HG03097 (cell line): ENCODE measurements around the gene YPEL1.
"Not testable (repeated sequence)": the region's sequence is repeated elsewhere in the genome, so short reads cannot be mapped to it uniquely, and the experiment has no call there.

Source experiments
- ATAC-seq: cut with Tn5 transposase; IDR thresholded peaks from one replicate; pipeline ENCODE4 v1.9.1; 2021; ENCODE audit not compliant: unreplicated experiment, low FRiP score

YPEL1 gene

DNA sequence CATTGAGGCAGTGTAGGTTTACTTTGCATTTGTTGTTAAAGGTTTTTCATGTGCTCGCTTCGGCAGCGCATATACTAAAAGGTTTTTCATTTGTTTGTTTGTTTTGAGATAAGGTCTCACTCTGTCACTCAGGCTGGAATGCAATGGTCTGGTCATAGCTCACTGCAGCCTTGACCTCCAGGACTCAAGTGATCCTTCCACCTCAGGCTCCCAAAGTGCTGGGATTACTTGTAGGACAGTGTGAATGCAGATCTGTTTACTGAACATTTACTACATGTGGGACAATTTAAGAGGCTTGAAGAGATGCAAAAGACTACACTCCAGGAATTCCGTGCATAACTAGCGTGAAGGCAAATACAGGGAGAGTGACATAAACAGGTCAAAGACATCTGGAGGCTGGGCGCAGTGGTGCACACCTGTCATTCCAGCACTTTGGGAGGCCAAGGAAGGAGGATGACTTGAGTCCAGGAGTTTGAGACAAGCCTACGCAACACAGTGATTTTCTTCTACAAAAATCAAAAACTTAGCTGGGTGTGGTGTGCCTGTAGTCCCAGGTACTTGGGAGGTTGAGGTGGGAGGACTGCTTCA, 34.1 kb downstream of the YPEL1 start:
- no peak for ATAC-seq

DNA sequence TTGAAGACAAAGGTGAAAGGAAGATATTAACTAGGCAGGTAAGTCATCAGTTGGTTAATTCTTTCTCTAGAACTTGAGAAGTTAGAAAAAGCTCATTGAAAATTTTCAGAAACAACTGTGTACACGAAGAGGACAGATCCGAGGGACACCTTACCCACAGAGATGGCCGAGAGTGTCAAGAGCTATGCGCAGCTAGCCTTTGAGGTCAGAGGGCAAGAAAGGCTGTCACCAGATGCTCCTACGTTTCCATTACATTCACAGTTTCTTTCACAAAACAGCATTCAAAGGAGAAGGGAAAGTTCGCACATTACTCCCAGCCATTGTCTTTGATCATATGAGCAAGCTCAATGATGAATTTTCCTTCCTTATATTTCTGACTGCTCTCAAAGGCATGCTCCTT, 34.8 kb downstream of the YPEL1 start:
- ATAC-seq: no peak

DNA sequence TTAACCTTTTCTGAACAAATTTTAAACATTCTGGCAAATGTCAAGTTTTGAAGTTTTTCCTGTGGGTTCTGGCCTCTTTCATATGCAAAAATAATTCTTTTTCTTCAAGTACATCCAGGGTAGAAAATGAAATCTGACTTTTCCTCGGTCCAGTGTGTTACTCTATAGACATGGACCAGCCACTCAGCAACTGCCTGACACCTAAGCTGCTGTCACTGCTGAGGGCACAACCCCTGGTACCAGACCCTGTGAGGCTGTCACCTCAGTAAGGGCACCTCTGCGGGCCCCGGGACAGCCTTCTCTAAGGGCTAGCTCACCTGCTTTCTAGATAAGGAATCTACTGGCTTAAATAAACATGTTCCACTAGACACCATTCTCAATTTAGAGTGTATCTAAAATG, 36.0 kb downstream of the YPEL1 start:
- no peak for ATAC-seq

DNA sequence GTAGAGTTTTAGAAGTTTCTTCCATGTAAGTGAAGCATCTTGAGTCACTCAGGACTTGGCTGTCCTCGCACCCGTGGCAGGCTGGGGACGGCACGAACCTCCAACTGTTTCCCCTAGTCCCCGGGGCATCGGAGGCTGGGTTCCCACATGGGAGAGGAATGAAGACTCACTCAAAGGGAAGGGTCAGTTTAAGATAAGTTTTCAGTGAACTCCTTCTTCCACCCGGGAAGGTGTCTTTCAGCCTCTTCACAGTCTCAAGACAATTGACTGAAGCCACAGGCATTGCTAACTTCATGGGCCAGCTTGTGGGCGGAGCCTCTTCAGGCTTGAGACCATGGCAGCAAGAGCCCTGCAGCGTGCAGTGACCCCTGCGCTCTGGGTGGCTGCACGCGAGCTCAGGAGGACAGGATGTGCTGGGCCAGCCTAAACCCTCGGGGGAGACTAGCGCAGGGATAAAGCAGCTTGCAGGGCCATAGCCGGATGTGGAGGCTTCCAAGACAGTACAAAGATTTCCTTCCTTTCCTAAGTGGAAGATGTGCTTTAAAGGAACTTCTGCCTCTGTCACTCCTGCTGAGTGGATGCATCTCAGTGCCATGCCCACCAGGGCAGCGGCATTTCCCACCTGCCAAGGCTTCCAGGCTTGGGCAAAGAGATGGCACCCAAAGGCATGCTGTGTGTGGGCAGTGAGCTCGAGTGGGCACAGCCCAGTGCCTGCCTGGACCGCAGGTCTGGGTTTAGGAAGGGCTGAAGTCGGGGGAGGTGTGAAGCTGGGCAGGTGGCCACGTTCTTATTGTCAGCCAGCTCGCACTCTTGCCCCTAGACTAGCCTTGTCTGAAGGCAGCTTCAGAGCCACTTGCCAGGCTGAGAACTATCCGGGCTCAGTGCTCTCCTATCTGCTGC, 36.9 kb downstream of the YPEL1 start:
- ATAC-seq: no peak

DNA sequence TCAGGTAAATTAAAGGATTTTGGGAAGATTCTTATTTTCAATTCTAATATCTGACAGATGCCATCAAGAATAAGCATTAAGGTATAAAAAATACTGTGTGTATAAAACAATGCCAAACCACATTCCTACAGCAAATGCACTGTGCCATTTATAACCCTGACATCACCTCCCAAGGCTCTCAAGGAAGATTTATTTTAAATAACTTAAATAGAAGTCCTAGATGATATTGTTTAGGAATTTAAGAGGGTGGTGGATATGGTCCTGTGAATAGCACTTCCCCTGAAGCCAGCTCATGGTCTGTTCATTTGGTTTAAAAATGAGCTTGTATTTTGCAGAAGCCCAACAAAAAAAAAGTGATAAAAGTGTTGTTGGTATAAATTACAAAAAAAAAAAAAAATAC, 37.7 kb downstream of the YPEL1 start:
- no peak for ATAC-seq

DNA sequence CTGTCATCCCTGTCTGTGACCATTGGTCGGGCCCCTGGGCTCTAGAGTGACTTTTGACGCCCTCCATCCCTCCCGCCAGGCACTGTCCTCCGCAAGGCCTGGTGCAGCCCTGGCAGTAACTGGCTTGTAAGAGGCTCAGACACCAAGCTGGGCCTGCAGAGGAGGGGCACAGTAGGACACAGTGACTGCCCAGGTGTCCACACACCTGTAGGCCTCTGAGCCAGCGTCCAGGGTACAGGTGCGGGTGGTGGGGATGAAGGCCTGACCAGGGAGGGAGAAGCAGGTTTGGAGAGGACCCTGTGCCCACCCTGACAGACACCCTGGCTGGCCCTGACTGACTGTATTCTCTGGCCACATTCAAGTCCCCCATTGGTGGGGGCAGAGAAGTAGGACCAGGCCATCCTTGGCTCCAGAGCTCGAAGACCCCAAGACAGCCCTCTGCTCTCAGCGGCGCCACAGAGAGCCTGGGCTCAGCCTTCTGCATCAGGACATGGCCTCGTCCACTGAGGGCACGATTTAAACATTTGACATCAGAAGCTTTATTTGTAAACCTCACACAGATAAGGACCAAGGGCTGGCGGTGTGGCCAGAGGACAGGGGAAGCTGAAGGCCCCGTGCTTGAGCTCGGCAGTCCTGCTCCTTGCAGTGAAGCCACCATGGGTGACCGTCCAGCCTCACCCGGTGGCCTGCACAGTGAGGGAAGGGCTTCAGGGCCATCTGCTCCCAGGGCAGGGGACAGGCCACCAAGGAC, 38.4 kb downstream of the YPEL1 start:
- no peak for ATAC-seq

DNA sequence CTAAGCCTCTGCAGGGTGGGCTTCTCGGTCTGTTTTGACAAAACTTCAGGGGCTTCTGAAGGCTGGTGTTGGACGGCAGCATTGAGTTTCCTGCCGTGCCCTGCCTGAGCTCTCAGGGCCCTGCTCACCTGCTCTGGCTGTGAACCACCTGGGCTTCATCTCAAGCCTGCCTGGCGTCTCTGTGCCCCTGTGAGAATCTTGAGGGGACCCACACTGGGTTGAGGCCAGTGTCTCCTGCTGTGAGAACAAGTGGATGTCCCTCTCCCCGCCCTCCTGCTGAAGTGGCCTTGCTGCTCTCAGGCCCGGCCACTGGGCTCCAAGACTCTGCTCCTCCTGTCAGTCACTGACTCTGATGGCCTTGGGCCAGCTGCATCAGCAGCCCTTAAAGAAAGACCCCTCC, 39.5 kb downstream of the YPEL1 start:
- ATAC-seq: no peak

DNA sequence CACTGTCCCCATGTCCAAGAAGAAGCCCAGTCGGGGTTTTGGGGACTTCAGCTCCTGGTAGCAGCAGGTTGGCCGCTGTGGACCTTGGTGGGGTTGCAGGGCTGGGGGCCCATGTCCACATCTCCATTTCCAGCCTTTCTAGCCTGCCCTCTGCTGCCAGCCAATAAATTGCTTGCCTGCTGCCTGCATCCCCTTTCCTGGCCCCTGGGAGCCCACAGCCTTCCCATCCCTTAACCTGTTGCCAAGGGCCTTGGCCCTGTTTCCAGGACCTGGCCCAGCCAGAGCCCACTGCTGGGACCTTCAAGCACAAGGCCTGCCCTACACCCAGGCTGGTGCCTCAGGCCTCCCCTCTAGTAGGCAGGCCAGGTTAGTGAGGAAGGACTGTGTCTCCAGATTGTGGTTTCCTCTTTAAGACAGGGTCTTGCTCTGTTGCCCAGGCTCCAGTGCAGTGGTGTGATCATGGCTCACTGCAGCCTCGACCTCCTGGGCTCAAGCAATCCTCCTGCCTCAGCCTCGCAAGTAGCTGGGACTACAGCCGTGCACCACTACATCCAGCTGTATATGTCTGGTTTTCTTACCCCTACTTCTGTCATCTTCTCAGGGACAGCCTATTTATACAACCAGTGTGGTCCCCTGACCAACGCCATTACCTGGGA, 40.0 kb downstream of the YPEL1 start:
- ATAC-seq: no peak

DNA sequence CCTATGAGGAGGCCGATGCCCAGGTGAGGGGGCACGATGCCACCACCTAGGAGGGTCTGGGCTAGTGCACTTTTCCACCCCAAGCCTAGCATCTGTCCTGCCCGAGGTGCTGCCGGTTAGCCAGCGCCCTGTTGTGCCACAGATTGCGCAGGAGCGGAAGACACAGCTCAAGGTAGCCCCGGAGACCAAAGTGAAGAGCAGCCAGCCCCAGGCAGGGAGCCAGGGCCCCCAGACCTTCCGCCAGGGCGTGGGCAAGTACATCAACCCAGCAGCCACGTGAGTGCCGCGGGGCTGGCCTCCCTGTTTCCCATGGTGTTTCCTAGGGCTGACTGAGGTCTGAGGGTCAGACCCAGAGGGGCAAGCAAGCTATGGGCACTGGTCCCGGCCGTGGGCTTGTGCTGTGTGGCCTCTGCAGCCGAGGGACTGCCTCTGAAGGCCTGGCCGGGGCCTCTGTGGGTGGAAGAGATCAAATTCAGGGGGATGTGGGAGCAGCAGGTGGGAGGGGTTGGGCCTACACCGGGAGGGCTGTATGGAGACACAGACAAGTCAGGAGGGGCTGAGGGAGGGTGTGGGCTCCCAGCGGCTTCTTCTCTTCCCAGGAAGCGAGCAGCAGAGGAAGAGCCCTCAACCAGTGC, 40.7 kb downstream of the YPEL1 start:
- ATAC-seq: no peak

DNA sequence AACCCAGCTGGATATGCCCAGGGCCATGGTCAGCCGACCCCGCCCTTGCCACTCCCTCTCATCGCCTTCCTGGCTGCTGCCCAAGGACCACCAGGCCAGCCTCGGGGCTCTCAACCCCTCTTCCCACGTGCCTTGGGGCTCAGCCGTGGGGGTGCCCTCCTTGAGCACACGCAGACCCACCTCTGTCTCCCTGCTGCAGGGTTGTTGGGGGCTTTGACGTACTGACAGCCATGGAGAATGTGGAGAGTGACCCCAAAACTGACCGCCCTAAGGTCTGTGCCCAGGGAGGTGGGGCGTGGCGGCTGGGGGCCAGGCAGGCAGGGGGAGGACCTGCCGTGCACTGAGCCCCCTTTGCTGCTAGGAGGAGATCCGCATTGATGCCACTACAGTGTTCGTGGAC, 41.2 kb downstream of the YPEL1 start:
- ATAC-seq: no peak

DNA sequence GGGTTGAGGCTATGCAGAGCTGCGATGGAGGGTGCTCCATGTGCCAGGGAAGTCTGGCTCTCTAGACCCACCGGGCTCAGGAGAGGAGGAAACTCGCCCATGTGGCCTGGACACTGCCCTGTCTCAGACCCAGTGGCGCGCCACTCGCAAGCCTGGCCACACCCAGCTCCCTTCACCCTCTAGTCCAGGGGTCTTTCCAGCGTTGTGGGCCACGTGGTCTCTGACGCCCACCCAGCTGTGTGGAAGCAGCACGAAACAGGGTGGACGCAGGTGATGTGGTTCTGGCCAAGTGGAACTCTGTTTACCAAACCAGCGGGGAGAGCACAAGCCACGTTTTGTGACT, 41.6 kb downstream of the YPEL1 start:
- no peak for ATAC-seq

DNA sequence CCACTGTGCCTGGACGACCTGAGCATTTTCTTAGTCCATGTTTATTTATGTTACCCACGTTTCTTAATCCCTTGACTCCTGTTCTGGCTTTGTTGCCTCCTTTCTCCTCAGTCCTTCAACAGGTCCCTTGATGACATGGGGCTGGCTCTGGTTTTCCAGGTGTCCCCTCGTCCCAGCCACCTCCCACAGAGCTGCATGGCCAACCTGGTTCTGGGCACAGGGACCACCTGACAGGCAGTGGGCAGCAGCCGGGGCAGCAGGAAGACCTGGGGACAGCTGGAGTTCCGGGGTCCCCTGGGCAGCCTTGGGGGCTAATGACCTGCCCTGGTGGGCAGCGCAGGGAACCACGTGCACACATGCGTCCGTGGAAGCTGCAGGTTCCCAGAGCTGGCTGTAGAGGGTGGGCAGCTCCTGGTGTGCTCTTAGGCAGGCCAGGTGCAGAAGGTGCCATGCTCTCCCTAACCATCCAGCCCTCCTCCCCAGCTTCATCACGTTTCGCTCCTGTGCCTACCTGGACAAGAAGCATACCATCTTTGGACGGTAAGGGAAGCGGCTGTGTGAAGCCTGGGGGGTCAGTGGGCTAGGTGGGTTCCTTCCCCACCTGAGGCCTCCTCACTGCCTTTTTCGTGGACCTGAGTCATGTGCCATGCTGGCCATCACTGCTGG, 42.1 kb downstream of the YPEL1 start:
- ATAC-seq: no peak

DNA sequence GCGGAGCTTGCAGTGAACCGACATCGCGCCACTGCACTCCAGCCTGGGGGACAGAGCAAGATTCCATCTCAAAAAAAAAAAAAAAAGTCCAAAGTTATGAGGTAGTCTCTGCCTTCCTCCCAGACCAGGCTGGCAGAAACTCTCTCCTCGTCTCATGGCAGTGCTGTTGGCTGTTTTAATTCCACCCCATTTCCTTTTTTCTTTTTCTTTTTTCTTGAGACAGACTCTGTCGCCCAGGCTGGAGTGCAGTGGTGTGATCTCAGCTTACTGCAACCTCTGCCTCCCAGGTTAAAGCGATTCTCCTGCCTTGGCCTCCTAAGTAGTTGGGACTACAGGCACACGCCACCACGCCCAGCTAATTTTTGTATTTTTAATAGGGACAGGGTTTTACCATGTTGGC, 42.7 kb downstream of the YPEL1 start:
- ATAC-seq: not testable (repeated sequence)

DNA sequence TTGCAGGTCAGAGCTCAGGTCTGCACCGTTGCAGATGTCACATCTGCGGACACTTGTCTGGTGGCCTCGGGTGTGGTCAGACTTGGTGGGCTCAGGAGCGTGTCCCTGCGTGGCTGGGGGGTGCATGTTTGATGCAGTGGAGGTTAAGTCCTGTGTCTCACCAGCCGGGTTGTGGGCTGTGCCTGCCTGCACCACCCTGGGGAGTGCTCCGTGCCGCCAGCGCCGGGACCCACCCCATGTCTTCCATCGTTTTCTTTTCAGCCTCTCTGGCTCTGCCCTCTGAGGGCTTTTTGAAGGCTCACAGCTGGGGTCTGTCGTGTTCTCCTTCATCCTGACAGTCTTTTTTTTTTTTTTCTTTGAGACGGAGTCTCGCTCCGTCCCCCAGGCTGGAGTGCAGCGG, 43.8 kb downstream of the YPEL1 start:
- ATAC-seq: no peak

DNA sequence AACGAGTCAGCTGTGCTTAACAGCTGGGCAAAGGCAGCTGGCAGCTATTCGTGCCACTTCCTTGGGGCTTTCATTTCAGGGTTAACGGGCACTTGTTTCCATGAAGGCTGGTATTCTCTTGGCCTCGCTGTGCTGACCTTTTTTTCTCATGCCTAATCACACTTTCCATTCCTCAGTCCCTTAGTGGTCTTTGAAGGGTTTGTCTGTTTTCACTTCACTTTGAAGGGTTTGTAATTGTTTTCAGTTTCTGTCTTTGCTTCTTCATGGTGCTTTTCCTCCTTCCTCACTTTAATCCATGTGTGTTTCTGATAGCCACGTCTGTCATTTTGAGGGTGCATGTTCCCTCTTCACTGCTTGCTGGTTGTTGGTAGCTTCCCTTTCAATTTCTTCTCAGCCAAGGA, 45.2 kb downstream of the YPEL1 start:
- no peak for ATAC-seq

DNA sequence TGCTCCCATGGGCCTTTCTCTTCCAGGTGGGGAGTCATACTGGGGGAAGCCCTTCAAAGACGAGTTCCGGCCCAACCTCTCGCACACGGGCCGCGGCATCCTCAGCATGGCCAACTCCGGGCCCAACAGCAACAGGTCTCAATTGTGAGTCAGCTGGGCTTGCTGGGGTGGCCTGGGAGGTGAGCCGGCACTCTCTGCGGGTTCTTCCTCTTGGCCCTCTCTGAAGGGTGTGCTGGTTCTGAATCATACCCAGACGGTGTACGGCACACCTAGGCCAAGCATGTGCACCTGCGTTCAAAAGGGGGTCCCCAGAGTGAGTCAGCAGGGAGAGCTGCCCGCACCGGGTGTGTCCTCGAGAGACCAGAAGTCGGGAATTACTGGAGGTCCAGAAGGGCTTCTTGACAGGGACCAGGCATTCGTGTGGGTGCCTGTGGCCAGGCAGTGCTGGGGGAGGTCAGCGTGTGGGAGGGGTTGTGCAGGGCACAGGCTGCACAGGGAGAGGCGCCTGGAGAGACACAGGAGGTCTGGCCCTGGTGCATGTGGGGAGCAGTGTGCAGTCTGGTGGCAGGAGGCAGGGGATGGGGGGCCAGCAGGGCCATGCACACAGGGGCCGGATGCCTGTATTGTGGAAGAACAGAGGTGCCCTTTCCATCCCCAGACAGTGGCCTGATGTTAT, 46.8 kb downstream of the YPEL1 start:
- no peak for ATAC-seq

DNA sequence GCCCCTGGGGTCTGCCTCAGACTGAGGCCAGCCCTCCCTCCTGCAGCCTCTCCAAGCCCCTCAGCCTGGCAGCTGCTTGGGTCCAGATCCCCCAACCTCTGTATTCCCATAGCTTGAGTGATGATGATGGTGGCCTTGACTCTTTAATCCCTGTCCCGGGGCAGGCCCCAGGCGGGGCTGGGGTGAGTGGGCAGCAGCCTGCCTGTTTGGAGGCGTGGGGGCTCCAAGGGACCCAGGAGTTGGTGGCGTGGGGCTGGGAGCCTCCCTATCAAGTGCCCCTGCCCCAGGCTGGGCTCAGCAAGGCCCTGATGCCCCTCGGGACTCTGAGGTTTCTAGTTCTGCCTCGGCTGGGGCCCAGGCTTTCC, 47.3 kb downstream of the YPEL1 start:
- no peak for ATAC-seq

DNA sequence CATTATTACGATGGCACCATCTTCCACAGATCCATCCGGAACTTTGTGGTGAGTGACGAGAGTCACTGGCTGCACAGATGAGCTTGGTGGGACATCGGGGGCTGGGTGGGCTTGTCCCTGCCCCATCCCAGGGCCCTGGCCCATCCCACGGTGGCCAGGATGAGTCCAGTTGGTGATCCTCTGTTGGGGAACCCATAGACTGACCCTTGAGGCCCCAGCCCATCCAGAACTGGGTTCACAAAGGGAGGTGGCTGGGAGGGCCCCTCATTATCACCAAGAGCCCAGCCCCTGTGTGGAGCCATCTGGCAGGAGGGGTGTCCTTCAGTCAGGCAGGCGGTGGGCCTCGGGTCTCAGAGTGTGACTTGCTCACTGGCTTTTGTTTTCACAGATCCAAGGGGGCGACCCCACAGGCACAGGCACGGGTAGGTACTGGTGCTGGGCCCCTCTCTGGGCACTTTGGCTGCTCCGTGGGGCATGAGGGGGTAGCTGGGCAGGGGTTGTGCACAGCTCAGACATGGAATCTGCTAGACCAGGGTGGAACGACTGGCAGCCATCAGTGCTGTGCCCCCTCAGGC, 47.8 kb downstream of the YPEL1 start:
- no peak for ATAC-seq

DNA sequence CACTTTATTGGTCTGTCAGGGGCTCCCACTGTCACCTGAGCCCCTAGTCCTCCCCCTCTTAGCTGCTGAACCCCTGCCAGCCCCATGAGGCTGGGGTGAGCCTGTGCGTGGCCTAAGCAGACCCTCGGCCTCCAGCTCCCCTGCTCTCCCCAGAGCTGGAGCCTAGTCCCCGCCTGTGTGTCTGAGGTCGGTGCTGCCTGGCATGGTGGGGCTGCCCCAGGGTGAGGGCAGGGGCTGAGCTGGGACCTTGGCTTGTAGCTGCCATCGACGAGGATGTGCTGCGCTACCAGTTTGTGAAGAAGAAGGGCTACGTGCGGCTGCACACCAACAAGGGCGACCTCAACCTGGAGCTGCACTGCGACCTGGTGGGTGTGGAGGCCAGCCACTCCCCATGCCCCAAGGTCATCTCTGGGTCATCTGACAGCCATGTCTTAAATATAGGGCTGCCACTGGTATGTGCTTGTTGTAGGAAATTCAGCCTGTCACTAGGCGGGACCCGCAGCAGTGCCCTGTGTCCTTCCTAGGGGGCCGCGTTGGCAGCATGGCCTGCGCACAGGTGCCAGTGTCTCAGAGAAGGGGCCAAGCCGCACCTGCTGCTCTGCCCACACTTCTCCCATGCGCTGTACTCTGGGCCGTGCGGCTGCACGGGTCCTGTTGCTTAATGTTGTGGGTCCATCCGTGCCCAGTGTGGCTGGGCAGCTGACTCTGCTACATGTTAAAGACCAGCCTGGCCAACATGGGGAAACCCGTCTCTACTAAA, 48.8 kb downstream of the YPEL1 start:
- no peak for ATAC-seq
